Vagina (tissue), 2 donors: ENCODE measurements around the gene MAP2K7.

Experiments used
- CTCF ChIP-seq, 3 experiments: fragments of 450-650 bp in 2 of 3; fragments of 200-600 bp in 1 of 3; sonication (generic) in 1 of 3; IDR thresholded peaks; one replicate each; pipeline ENCODE4 v1.5.1; 2017 to 2019; ENCODE audit warnings: antibody characterized with exemption in 3 of 3, mild to moderate bottlenecking in 2 of 3, moderate library complexity in 2 of 3
- POLR2A ChIP-seq, 2 donors: fragments of 450-650 bp; IDR thresholded peaks; one replicate each; pipeline ENCODE4 v1.6.1; 2017; ENCODE audit warnings: antibody characterized with exemption in 2 of 2, mild to moderate bottlenecking in 2 of 2, moderate library complexity in 2 of 2
- POLR2AphosphoS5 ChIP-seq, 2 donors: sonication (generic); formaldehyde crosslinking; IDR thresholded peaks; one replicate each; pipeline ENCODE4 v1.9.0; 2017; ENCODE audit warnings: antibody characterized with exemption in 2 of 2, mild to moderate bottlenecking in 2 of 2, low read depth in 1 of 2; ENCODE audit not compliant: insufficient read depth in 1 of 2

GRCh38 chr19:7856109-7856591 lies 47.5 kb upstream of the MAP2K7 start:
- TF ChIP-seq CTCF (IDR thresholded peaks at IDR 0.05) (no peak), POLR2AphosphoS5 (IDR thresholded peaks at IDR 0.05; ENCODE audit: insufficient read depth in 1 of 2, low read depth in 1 of 2) (no peak), POLR2A (IDR thresholded peaks at IDR 0.05) (no peak)
